MM.1S (cell line): ENCODE results near the gene PTPRN2.

Experiments
- EZH2 ChIP-seq: fragments of 300-600 bp; sonication (generic); optimal IDR thresholded peaks from 2 replicates; pipeline ENCODE3; 2017; ENCODE audit warnings: low read depth, mild to moderate bottlenecking, antibody characterized with exemption, low read length, mixed read lengths
- EZH2phosphoT487 ChIP-seq: fragments of 300-600 bp; sonication (generic); IDR thresholded peaks from 2 replicates; pipeline ENCODE4 v1.6.1; 2018; ENCODE audit warnings: antibody characterized with exemption, low read length
- TF ChIP-seq, protein P1 (sequence below): fragments of 300-600 bp; sonication (generic); IDR thresholded peaks from 2 replicates; pipeline ENCODE4 v1.5.1; 2016; ENCODE audit warnings: antibody characterized with exemption, low read length, mixed read lengths

GRCh38 chr7:157738066-157738460, 849.6 kb downstream of the PTPRN2 start:
- TF ChIP-seq EZH2, result no peak
- TF ChIP-seq, protein P1, sequence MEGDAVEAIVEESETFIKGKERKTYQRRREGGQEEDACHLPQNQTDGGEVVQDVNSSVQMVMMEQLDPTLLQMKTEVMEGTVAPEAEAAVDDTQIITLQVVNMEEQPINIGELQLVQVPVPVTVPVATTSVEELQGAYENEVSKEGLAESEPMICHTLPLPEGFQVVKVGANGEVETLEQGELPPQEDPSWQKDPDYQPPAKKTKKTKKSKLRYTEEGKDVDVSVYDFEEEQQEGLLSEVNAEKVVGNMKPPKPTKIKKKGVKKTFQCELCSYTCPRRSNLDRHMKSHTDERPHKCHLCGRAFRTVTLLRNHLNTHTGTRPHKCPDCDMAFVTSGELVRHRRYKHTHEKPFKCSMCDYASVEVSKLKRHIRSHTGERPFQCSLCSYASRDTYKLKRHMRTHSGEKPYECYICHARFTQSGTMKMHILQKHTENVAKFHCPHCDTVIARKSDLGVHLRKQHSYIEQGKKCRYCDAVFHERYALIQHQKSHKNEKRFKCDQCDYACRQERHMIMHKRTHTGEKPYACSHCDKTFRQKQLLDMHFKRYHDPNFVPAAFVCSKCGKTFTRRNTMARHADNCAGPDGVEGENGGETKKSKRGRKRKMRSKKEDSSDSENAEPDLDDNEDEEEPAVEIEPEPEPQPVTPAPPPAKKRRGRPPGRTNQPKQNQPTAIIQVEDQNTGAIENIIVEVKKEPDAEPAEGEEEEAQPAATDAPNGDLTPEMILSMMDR, result no peak
- TF ChIP-seq EZH2phosphoT487, result no peak
